GM12878 (cell line): ENCODE data around the gene ZBTB37.

Experiments used
- CBX5 ChIP-seq: sonication (generic); IDR thresholded peaks from 2 replicates; pipeline ENCODE4 v1.6.1; 2016; ENCODE audit warnings: low read depth, moderate library complexity, mild to moderate bottlenecking, inconsistent platforms
- MXI1 ChIP-seq: fragments of 150-350 bp; IDR thresholded peaks from 2 replicates; pipeline ENCODE4 v1.6.1; 2011; ENCODE audit warnings: low read depth, mild to moderate bottlenecking, inconsistent platforms, low read length, improper control_type of control experiment
- NFYB ChIP-seq: IDR thresholded peaks from 2 replicates; pipeline ENCODE4 v1.6.1; 2011; ENCODE audit warnings: low read depth, mild to moderate bottlenecking, low read length, improper control_type of control experiment, moderate library complexity; ENCODE audit not compliant: insufficient read depth
- POLR2AphosphoS5 ChIP-seq: IDR thresholded peaks from 2 replicates; pipeline ENCODE4 v1.6.1; 2011; ENCODE audit warnings: mild to moderate bottlenecking, low read length, inconsistent platforms
- ZNF24 ChIP-seq: fragments of 450-650 bp; IDR thresholded peaks from 2 replicates; pipeline ENCODE4 v1.6.1; 2017; ENCODE audit warnings: antibody characterized with exemption, mild to moderate bottlenecking
- TF ChIP-seq, protein P1 (sequence below): IDR thresholded peaks from 2 replicates; pipeline ENCODE4 v1.6.1; 2011; ENCODE audit warnings: low read depth, low read length, improper control_type of control experiment, borderline replicate concordance
- TF ChIP-seq, protein P2 (sequence below): IDR thresholded peaks from 2 replicates; pipeline ENCODE4 v1.6.1; 2011; ENCODE audit warnings: low read depth, mild to moderate bottlenecking, low read length, moderate library complexity, borderline replicate concordance; ENCODE audit errors: extremely low read depth
- TF ChIP-seq, protein P3 (sequence below), 3 experiments: IDR thresholded peaks in 2 of 3; conservative IDR thresholded peaks in 1 of 3; 2 replicates each; pipeline ENCODE4 v1.5.1; 2011; ENCODE audit warnings: low read depth in 3 of 3, low read length in 3 of 3, mild to moderate bottlenecking in 3 of 3, control low read depth in 2 of 3, moderate library complexity in 2 of 3, inconsistent platforms in 1 of 3, mixed read lengths in 1 of 3; ENCODE audit not compliant: control insufficient read depth in 2 of 3, insufficient read depth in 1 of 3; ENCODE audit errors: extremely low read depth in 1 of 3

DNA sequence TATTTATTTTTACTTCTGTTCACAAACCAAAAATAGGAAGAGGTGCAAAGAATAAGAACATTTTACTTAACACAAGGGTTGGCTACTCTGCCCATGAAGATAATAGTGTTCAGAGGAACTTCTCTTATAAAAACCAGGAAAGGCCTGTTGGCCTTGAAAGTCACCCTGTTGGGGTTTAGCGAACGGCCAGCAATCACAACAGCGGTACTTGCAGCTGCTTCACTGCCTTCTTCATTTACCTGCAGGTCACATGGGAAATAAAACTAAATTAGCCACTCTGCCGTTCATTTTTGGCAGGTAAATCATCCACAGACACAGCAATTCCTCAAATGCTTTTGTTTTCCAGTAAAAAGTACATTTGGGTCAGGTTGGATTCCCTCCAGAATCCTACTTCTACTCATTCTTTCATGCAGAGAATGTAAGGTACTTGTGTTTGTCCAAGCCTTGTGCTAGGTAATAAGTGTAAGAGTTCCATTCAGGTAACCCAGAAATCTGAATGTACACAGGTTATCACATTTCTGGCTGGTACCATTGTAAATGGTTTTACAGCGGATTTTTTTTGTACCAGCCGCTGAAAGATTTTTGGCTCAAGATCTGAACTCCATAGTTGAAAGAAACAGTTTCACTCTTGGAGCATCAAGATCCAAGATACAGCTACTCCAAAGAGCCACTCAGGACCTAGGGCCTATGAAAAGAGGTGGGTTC is 35.8 kb downstream of the ZBTB37 start:
- TF ChIP-seq, protein P1, sequence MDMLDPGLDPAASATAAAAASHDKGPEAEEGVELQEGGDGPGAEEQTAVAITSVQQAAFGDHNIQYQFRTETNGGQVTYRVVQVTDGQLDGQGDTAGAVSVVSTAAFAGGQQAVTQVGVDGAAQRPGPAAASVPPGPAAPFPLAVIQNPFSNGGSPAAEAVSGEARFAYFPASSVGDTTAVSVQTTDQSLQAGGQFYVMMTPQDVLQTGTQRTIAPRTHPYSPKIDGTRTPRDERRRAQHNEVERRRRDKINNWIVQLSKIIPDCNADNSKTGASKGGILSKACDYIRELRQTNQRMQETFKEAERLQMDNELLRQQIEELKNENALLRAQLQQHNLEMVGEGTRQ = no peak
- TF ChIP-seq CBX5 (no peak), POLR2AphosphoS5 (no peak), MXI1 (no peak), NFYB (no peak), ZNF24 (no peak)
- TF ChIP-seq, protein P2, sequence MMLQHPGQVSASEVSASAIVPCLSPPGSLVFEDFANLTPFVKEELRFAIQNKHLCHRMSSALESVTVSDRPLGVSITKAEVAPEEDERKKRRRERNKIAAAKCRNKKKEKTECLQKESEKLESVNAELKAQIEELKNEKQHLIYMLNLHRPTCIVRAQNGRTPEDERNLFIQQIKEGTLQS = no peak
- TF ChIP-seq, protein P3, sequence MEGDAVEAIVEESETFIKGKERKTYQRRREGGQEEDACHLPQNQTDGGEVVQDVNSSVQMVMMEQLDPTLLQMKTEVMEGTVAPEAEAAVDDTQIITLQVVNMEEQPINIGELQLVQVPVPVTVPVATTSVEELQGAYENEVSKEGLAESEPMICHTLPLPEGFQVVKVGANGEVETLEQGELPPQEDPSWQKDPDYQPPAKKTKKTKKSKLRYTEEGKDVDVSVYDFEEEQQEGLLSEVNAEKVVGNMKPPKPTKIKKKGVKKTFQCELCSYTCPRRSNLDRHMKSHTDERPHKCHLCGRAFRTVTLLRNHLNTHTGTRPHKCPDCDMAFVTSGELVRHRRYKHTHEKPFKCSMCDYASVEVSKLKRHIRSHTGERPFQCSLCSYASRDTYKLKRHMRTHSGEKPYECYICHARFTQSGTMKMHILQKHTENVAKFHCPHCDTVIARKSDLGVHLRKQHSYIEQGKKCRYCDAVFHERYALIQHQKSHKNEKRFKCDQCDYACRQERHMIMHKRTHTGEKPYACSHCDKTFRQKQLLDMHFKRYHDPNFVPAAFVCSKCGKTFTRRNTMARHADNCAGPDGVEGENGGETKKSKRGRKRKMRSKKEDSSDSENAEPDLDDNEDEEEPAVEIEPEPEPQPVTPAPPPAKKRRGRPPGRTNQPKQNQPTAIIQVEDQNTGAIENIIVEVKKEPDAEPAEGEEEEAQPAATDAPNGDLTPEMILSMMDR (IDR thresholded peaks at IDR 0.05 in 2 of 3, conservative IDR thresholded peaks at IDR 0.05 in 1 of 3; ENCODE audit: control insufficient read depth in 2 of 3, extremely low read depth in 1 of 3, insufficient read depth in 1 of 3, low read depth in 3 of 3, low read length in 3 of 3) = no peak
